AG09309 (cell line): Measurements from ENCODE around the gene WBP1L.

Experiments used
- DNase-seq: peaks from one replicate; pipeline ENCODE4 v3.0.0-alpha.2; 2010; ENCODE audit warnings: low read depth
- H3K4me3 ChIP-seq: 2 replicates; pipeline ENCODE4 v1.5.1; 2011; ENCODE audit warnings: mild to moderate bottlenecking, low read depth, low read length, moderate library complexity; ENCODE audit not compliant: control insufficient read depth
- TF ChIP-seq, protein P1 (sequence below): IDR thresholded peaks from 2 replicates; pipeline ENCODE4 v1.5.1; 2011; ENCODE audit warnings: mild to moderate bottlenecking, low read depth, low read length, inconsistent platforms; ENCODE audit not compliant: insufficient read depth, control insufficient read depth; ENCODE audit errors: missing control alignments

The WBP1L gene

GRCh38 chr10:102800611-102801335 is 57.0 kb downstream of the WBP1L start:
- TF ChIP-seq, protein P1, sequence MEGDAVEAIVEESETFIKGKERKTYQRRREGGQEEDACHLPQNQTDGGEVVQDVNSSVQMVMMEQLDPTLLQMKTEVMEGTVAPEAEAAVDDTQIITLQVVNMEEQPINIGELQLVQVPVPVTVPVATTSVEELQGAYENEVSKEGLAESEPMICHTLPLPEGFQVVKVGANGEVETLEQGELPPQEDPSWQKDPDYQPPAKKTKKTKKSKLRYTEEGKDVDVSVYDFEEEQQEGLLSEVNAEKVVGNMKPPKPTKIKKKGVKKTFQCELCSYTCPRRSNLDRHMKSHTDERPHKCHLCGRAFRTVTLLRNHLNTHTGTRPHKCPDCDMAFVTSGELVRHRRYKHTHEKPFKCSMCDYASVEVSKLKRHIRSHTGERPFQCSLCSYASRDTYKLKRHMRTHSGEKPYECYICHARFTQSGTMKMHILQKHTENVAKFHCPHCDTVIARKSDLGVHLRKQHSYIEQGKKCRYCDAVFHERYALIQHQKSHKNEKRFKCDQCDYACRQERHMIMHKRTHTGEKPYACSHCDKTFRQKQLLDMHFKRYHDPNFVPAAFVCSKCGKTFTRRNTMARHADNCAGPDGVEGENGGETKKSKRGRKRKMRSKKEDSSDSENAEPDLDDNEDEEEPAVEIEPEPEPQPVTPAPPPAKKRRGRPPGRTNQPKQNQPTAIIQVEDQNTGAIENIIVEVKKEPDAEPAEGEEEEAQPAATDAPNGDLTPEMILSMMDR, result no peak
- no peak overlapping the region for H3K4me3 ChIP-seq
- DNase-seq, result no peak

DNA sequence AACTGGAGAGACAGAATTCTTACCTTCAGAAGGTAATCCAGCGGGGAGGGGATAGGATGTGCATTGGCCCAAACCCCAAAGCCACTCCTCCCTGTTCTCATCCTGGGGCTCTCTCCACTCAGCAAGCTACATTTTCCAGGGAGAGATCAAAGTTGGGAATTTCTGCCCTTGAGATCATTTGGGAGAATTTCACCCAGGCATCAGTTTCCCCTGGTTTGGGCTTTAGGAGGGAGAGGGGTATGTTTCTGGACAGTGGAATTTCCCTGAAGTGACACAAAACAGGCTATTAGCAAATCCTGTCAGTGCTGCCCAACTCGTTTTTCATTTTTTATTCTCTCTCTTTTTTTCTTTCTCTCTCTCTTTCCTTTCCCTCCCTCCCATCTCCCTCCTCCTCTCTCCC is 57.7 kb downstream of the WBP1L start:
- H3K4me3 ChIP-seq, result no peak overlapping the region
- TF ChIP-seq, protein P1, result no peak
- DNase-seq, result no peak

DNA sequence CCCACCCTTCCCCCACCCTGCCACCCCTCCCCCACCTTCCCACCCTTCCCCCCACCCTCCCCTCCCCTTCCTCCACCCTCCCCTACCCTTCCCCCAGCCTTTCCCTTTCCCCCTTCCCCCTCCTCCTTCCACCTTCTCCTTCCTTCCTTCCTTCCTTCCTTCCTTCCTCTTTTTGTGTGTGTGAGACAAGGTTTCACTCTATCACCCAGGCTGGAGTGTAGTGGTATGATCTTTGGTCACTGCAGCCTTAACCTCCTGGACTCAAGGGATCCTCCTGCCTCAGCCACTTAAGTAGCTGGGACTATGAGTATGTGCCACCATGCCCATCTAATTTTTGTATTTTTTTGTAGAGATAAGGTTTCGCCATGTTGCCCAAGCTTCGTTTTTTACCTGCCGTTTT is 58.2 kb downstream of the WBP1L start:
- no peak overlapping the region for H3K4me3 ChIP-seq
- TF ChIP-seq, protein P1, result no peak
- DNase-seq, result no peak

DNA sequence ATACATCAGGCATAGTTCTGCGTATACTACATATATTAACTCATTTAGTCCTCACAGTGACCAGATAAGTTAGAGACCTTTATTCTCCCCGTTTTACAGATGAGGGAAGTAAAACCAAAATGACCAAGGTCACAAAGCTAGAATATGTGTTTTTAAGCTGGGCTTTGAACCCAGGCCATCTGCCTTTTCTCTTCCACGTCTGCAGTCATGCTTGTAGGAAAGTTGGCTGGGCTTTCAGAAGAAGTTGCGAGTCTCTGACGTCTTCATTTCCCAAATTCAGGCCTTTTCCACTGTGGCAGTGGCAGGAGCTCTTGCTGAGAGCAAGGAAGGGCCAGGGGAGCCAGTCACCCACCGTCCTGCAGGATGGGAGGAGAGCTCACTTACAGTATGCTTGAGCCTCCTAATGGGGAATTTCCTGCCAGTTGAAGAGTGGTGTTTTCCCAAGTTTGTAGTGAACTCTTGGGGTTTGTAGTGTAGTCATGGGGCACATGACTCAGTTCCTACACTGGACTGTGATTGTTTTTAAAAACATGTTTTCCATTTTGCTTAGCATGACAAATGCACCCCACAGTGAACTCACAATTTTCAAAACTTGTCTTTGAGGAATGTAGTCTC is 59.3 kb downstream of the WBP1L start:
- peak; percentile 82 for DNase-seq
- no peak overlapping the region for H3K4me3 ChIP-seq
- TF ChIP-seq, protein P1, result no peak

GRCh38 chr10:102804382-102805055 is 60.8 kb downstream of the WBP1L start:
- DNase-seq, result no peak
- TF ChIP-seq, protein P1, result no peak
- H3K4me3 ChIP-seq, result no peak overlapping the region

- DNase-seq, result no peak
- TF ChIP-seq, protein P1, result no peak
- no peak overlapping the region for H3K4me3 ChIP-seq
These were observed 64.6 kb downstream of the WBP1L start for GRCh38 chr10:102808380-102808779.
